ENCODE measurements around the gene RGS7BP.

DNA sequence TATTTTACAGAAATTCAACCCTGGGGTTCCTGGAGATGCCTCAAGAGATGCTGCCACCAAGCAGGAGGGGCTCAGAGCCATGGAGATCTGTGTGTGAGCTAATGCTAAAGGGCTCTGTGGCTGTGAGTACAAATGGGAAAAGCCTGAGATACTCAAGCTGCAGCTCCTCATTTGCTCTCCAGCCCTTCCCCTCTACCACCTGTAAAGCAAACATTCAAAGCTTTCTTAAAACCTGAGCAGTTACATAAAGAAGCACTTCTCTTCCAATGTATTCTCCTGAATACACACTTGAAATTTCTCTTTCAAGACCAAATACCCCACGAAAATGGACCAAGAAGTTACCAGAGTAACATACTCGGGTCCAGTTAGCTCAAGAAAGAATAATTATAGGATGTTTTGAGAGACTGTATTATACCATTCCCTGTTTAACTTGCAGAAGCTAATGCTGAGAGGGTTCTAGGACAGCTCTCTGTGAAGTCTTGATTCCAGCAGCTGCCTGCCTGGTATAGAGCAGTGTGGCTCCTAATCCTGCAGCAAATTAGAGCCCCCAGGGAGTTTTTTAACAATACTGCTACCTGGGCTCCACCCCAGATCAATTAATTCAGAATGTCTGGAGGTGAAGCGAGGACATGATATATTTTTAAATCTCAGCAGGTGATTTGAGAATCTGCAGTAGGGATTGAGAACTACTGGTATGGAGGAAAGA lies 21.1 kb downstream of the RGS7BP start:
- TF ChIP-seq, protein P1, sequence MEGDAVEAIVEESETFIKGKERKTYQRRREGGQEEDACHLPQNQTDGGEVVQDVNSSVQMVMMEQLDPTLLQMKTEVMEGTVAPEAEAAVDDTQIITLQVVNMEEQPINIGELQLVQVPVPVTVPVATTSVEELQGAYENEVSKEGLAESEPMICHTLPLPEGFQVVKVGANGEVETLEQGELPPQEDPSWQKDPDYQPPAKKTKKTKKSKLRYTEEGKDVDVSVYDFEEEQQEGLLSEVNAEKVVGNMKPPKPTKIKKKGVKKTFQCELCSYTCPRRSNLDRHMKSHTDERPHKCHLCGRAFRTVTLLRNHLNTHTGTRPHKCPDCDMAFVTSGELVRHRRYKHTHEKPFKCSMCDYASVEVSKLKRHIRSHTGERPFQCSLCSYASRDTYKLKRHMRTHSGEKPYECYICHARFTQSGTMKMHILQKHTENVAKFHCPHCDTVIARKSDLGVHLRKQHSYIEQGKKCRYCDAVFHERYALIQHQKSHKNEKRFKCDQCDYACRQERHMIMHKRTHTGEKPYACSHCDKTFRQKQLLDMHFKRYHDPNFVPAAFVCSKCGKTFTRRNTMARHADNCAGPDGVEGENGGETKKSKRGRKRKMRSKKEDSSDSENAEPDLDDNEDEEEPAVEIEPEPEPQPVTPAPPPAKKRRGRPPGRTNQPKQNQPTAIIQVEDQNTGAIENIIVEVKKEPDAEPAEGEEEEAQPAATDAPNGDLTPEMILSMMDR (IDR thresholded peaks at IDR 0.05), result no peak
- TF ChIP-seq POLR2A (IDR thresholded peaks at IDR 0.05) (no peak), POLR2AphosphoS5 (IDR thresholded peaks at IDR 0.05) (no peak)
